GM21515 (cell line): ENCODE measurements around the gene KIN.
A peak's percentile ranks its signal among the peaks of the same experiment; 100 is the strongest.
"Not testable (repeated sequence)": the region's sequence is repeated elsewhere in the genome, so short reads cannot be mapped to it uniquely, and the experiment has no call there.

Experiments used
- ATAC-seq: cut with Tn5 transposase; IDR thresholded peaks from one replicate; pipeline ENCODE4 v1.9.1; 2021; ENCODE audit not compliant: unreplicated experiment

Gene KIN

GRCh38 chr10:7794251-7795026, 6.6 kb upstream of the KIN start:
- ATAC-seq, result no peak

DNA sequence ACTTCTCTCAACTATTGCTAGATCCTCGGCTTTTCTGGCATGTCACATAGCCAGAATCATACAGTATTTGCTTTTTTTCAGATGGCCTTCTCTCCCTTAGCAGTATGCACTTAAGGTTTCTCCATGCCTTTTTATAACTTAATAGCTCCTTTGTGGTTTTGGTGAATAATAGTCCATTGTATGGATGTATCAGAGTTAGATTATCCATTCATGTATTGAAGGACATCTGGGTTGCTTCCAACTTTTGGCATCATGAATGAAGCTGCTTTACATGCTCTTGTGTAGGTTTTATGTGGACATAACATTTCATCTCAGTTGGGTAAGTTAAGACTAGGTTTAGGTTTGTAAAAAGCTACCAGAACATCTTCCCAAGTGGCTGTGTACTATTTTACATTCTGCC, 4.7 kb upstream of the KIN start:
- ATAC-seq, result no peak

GRCh38 chr10:7789390-7789789, 1.6 kb upstream of the KIN start:
- no peak for ATAC-seq

- ATAC-seq, result peak; percentile 14
These were observed 970 bp upstream of the KIN start for GRCh38 chr10:7788639-7789286.

DNA sequence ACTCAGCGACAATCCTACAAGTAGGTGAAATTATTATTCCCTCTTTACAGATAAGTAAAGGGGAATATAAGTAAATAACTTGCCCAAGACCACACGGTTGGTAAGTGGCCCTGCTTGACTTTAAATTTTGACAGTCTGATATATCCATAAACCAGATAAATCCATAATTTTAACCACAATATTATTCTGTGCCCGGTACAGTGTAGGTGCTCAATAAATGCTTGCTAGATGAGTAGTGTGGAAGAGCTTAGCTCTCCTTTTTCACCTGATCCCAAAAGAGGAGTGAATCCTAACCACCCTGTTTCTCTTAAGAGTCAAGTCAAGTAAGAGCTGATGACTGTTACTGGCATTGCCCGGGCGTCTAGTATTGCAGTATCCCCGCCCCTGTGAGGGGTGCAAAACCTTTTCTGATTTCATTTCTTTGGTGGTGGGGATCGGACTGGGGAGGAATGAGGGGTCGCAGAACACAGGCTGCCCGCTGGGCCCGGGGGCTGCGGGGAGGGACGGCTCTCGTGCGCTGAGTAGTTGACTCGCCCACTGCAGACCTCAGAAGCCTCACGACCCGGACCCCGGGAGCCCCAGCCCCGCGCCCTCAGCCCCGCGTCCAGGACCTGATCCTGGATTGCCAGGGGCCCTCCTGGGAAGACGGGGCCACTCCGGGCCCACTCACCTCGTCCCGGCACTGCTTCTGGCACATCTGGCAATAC, 490 bp downstream of the KIN start:
- peak; percentile 12 for ATAC-seq

DNA sequence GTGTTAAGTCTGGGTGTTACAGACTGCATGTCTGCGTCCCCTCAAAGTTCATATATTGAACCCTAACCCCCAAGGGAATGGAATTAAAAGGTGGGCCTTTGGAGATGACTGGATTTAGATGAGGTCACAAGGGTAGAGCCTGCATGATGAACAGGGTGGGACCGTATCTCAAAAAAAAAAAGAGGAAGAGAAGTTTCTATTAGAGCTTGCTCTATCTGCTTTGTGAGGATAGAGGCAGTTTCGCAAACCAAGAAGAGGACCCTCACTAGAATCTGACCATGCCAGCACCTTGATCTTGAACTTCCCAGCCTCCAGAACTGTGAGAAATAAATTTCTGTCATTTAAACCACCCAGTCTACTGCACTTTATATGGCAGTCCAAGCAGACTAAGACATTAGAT, 1.4 kb downstream of the KIN start:
- no peak for ATAC-seq

GRCh38 chr10:7782194-7782593, 5.6 kb downstream of the KIN start:
- ATAC-seq, result not testable (repeated sequence)

DNA sequence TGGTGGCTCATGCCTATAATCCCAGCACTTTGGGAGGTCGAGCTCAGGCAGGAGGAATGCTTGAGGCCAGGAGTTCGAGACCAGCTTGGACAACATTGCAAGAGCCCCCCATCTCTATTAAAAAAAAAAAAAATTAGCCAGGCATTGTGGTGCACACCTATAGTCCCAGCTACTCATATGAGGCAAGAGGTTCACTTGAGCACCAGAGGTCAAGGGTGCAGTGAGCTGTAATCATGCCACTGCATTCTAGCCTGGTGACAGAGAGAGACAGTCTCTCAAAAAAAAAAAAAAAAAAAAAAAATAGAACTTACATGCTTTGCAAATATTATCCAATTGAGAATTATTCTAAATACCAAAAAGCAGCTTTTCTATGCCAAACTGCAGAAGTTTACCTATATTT, 11.0 kb downstream of the KIN start:
- no peak for ATAC-seq

DNA sequence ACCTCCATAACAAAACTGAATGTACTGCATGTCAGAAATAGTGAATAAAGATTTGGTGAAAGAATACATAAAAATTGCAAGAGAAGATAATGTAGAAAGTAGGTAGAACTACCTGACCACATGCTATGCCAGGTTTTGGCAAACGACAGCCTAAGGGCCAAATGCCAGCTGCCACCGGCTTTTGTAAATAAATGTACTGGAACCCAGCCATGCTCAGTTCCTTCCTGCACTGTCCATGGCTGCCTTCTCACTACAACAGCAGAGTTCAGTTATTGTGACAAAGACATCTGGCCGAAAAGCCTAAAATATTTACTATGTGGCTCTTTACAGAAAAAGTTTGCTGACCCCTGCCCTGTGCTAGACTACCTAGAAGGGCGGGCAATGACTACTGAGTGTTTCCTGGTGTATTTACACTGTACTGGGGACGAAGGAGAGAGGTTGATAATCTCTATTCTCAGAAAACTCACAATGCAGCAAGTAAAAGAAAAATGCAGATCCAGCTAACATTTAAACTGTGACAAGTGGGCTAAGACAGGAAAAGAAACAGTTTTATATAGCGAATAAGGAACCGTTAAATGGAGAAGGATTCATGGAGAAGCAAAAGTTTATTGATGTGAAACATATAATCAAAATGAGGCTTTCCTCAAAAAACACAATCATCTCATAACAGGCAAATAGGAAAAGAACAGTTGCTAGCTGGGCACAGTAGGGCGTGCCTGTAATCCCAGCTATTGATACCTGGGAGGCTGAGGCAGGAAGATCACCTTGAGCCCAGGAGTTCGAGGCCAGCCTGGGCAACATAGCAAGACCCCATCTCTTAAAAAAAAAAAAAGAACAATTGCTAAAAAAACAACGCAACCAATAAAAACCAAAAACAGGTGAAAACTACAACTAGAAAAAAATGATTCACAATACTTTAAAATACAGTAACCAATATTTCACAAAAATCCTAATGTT, 13.7 kb downstream of the KIN start:
- no peak for ATAC-seq

- ATAC-seq, result no peak
These were observed 19.4 kb downstream of the KIN start for GRCh38 chr10:7768417-7768816.

- no peak for ATAC-seq
These were observed 20.6 kb downstream of the KIN start for GRCh38 chr10:7767209-7767608.

GRCh38 chr10:7766241-7766640, 21.6 kb downstream of the KIN start:
- ATAC-seq, result no peak

GRCh38 chr10:7763929-7764328, 23.9 kb downstream of the KIN start:
- ATAC-seq, result no peak

GRCh38 chr10:7756360-7756992, 31.3 kb downstream of the KIN start:
- ATAC-seq, result no peak

DNA sequence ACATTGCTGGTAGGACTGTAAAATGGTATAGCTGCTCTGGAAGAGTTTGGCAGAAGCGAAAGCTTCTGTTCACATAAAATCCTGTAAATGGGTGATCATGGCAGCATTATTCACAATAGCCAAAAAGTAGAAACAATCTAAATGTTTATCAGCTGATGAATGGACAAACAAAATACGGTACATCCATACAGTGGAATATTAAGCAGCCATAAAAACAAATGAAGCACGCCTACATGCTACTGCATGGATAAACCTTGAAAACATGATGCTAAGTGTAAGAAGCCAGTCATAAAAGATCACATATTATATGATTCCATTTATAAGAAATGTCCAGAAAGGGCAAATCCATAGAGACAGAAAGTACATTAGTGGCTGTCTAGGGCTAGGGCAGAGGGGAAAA, 32.7 kb downstream of the KIN start:
- ATAC-seq, result no peak

- no peak for ATAC-seq
These were observed 35.5 kb downstream of the KIN start for GRCh38 chr10:7752251-7752650.

- no peak for ATAC-seq
These were observed 37.6 kb downstream of the KIN start for GRCh38 chr10:7750222-7750621.

GRCh38 chr10:7748637-7749036, 39.2 kb downstream of the KIN start:
- not testable (repeated sequence) for ATAC-seq

DNA sequence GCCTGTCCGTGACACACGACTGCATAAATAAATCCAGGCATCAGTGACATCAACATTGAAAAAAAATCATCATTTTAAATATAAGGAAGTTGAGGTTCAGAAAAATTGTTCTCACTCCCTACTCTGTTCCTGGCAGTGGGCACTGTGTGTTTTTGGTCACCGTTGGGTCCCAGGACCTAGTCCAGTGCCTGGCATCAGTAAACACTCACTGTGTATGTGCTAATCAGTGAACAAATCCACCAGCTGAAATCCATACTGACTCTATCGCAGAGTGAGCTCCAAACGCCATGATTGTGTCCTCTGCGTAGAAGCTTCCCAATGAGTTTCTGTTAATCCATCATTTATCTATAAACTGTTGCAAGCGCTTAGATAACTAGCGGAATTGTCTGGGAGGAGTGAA, 43.5 kb downstream of the KIN start:
- ATAC-seq, result no peak
